C4-2B (cell line): ENCODE measurements around the gene ERC1.

Source experiments
- CTCF ChIP-seq: fragments of 450-650 bp; conservative IDR thresholded peaks from 2 replicates; pipeline ENCODE4 v1.5.1; 2017; ENCODE audit warnings: mild to moderate bottlenecking
- ZFX ChIP-seq: fragments of 450-650 bp; IDR thresholded peaks from 2 replicates; pipeline ENCODE4 v1.6.1; 2017

GRCh38 chr12:1360441-1361210, 369.6 kb downstream of the ERC1 start:
- TF ChIP-seq CTCF (no peak), ZFX (no peak)
